ES-I3 (cell line): ENCODE measurements around the gene KRTAP13-3.

ENCODE experiments used
- H3K36me3 ChIP-seq: 2 replicates; pipeline ENCODE4 v1.6.1; 2013; ENCODE audit warnings: mild to moderate bottlenecking, low read length, control low read depth, moderate library complexity; ENCODE audit not compliant: insufficient read depth
- H3K4me1 ChIP-seq: 2 replicates; pipeline ENCODE4 v1.6.1; 2013; ENCODE audit warnings: mild to moderate bottlenecking, control low read depth, low read length; ENCODE audit not compliant: insufficient read depth
- H3K9ac ChIP-seq: 2 replicates; pipeline ENCODE4 v1.6.1; 2013; ENCODE audit warnings: low read depth, mild to moderate bottlenecking, low read length, moderate library complexity
- H3K9me3 ChIP-seq: 2 replicates; pipeline ENCODE4 v1.6.1; 2013; ENCODE audit warnings: mild to moderate bottlenecking, low read length, moderate library complexity; ENCODE audit not compliant: control insufficient read depth, insufficient read depth

Gene KRTAP13-3

GRCh38 chr21:30425826-30426225 lies at the start of gene KRTAP13-3:
KRTAP13-3 (minus strand) TSS chr21:30425926; CDS start chr21:30425912, 14 bp downstream.
- peaks cover 7% of the 10 kb centered on the region; the same call in 1 of the 2 replicates for H3K4me1 ChIP-seq
- H3K36me3 ChIP-seq = no peaks in the 10 kb centered on the region
- H3K9me3 ChIP-seq = no peaks in the 10 kb centered on the region; the same call in 1 of the 2 replicates
- H3K9ac ChIP-seq = no peak within 1 kb of the TSS

- H3K9me3 ChIP-seq = no peaks in the 10 kb centered on the region
- H3K36me3 ChIP-seq = no peaks in the 10 kb centered on the region
- H3K4me1 ChIP-seq = no peaks in the 10 kb centered on the region
- H3K9ac ChIP-seq = no peak overlapping the region
Measured at GRCh38 chr21:30468900-30469714, 43.4 kb upstream of the KRTAP13-3 start.

- H3K36me3 ChIP-seq = no peaks in the 10 kb centered on the region
- no peak overlapping the region for H3K9ac ChIP-seq
- H3K4me1 ChIP-seq = no peaks in the 10 kb centered on the region
- no peaks in the 10 kb centered on the region for H3K9me3 ChIP-seq
Measured at GRCh38 chr21:30463713-30464112, 38.0 kb upstream of the KRTAP13-3 start.

GRCh38 chr21:30448514-30448913 lies 22.8 kb upstream of the KRTAP13-3 start:
- no peaks in the 10 kb centered on the region; the same call in 1 of the 2 replicates for H3K4me1 ChIP-seq
- no peak overlapping the region for H3K9ac ChIP-seq
- H3K36me3 ChIP-seq = no peaks in the 10 kb centered on the region
- H3K9me3 ChIP-seq = no peaks in the 10 kb centered on the region

GRCh38 chr21:30447056-30447455 lies 21.3 kb upstream of the KRTAP13-3 start:
- H3K9ac ChIP-seq = no peak overlapping the region
- H3K36me3 ChIP-seq = no peaks in the 10 kb centered on the region
- no peaks in the 10 kb centered on the region for H3K9me3 ChIP-seq
- H3K4me1 ChIP-seq = no peaks in the 10 kb centered on the region; the same call in 1 of the 2 replicates

GRCh38 chr21:30444204-30444603 lies 18.5 kb upstream of the KRTAP13-3 start:
- H3K36me3 ChIP-seq = no peaks in the 10 kb centered on the region
- H3K9me3 ChIP-seq = no peaks in the 10 kb centered on the region
- H3K4me1 ChIP-seq = no peaks in the 10 kb centered on the region; the same call in 1 of the 2 replicates
- H3K9ac ChIP-seq = no peak overlapping the region

- Histone ChIP-seq H3K9ac (no peak overlapping the region), H3K36me3 (no peaks in the 10 kb centered on the region), H3K4me1 (no peaks in the 10 kb centered on the region; the same call in 1 of the 2 replicates), H3K9me3 (no peaks in the 10 kb centered on the region)
Measured at GRCh38 chr21:30443226-30443625, 17.5 kb upstream of the KRTAP13-3 start.

- H3K36me3 ChIP-seq = no peaks in the 10 kb centered on the region
- no peaks in the 10 kb centered on the region; the same call in 1 of the 2 replicates for H3K4me1 ChIP-seq
- H3K9me3 ChIP-seq = no peaks in the 10 kb centered on the region
- H3K9ac ChIP-seq = no peak within 1 kb of the TSS
Measured at GRCh38 chr21:30439975-30440374, 14.2 kb upstream of the KRTAP13-3 start, which contains the start of gene KRTAP15-1. KRTAP15-1 (plus strand) TSS chr21:30440275; CDS start chr21:30440328, 53 bp downstream.

- H3K4me1 ChIP-seq = no peaks in the 10 kb centered on the region
- no peaks in the 10 kb centered on the region for H3K9me3 ChIP-seq
- H3K9ac ChIP-seq = no peak overlapping the region
- H3K36me3 ChIP-seq = no peaks in the 10 kb centered on the region
Measured at GRCh38 chr21:30437010-30437565, 11.4 kb upstream of the KRTAP13-3 start.

GRCh38 chr21:30434033-30434631 lies 8.4 kb upstream of the KRTAP13-3 start:
- H3K36me3 ChIP-seq = no peaks in the 10 kb centered on the region
- no peaks in the 10 kb centered on the region for H3K4me1 ChIP-seq
- no peak overlapping the region for H3K9ac ChIP-seq
- H3K9me3 ChIP-seq = no peaks in the 10 kb centered on the region

GRCh38 chr21:30430170-30430655 lies 4.5 kb upstream of the KRTAP13-3 start, which contains the start of gene KRTAP13-4:
KRTAP13-4 (plus strand) TSS chr21:30430220; CDS start chr21:30430276, 56 bp downstream.
- Histone ChIP-seq H3K36me3 (no peaks in the 10 kb centered on the region), H3K4me1 (peaks cover 7% of the 10 kb centered on the region; the same call in 1 of the 2 replicates), H3K9me3 (no peaks in the 10 kb centered on the region; the same call in 1 of the 2 replicates), H3K9ac (no peak within 1 kb of the TSS)

- no peak overlapping the region for H3K9ac ChIP-seq
- peaks cover 7% of the 10 kb centered on the region; the same call in 1 of the 2 replicates for H3K4me1 ChIP-seq
- H3K9me3 ChIP-seq = no peaks in the 10 kb centered on the region; the same call in 1 of the 2 replicates
Measured at GRCh38 chr21:30426731-30427130, 1.0 kb upstream of the KRTAP13-3 start.

GRCh38 chr21:30415993-30416392 lies 9.7 kb downstream of the KRTAP13-3 start:
- Histone ChIP-seq H3K9me3 (no peaks in the 10 kb centered on the region; the same call in none of the 2 replicates), H3K9ac (no peak overlapping the region), H3K4me1 (no peaks in the 10 kb centered on the region), H3K36me3 (no peaks in the 10 kb centered on the region)

More at GRCh38 chr21:30426731-30427130, 1.0 kb upstream of the KRTAP13-3 start:
- H3K36me3 ChIP-seq = no peaks in the 10 kb centered on the region

- no peaks in the 10 kb centered on the region for H3K4me1 ChIP-seq
- peak overlapping the region; percentile 29; the same call in 1 of the 2 replicates for H3K9ac ChIP-seq
- H3K9me3 ChIP-seq = no peaks in the 10 kb centered on the region
- no peaks in the 10 kb centered on the region for H3K36me3 ChIP-seq
Measured at GRCh38 chr21:30408782-30409494, 16.8 kb downstream of the KRTAP13-3 start.
